ENCODE data around the gene HOXD11. TPM values are rescaled to one million over a fixed set of nuclear protein-coding genes. Genes with fewer than 3 reads are reported as not detected.

The HOXD11 gene
- total RNA-seq, 1 donor = not detected

DNA sequence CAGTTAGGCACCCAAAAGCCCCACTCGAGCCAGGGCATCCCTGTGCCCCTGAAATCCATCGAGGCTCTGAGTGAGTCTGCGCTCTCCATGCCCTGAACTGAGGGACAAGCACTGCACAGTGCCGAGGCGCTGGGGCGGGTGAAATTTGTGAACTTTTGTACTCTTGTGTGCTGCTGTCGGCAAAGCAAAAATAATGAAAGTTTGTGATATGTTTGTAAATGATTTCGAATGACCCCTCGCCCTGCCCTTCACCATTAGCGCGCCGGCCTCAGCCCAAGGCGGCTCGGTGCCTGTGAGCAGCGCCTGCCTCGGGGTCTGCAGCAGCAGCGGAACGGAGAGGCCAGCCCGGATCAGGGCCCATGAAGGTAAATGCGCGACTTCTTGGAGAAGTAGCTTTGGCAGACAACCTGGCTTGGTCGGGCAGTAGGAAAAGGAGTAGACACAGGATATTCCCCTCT lies 42.4 kb downstream of the HOXD11 start:
- no peak for DNase-seq (ENCODE audit: low read depth)
- H3K4me3 ChIP-seq (ENCODE audit: low read depth, low read length) = no peak overlapping the region
- TF ChIP-seq, protein P1, sequence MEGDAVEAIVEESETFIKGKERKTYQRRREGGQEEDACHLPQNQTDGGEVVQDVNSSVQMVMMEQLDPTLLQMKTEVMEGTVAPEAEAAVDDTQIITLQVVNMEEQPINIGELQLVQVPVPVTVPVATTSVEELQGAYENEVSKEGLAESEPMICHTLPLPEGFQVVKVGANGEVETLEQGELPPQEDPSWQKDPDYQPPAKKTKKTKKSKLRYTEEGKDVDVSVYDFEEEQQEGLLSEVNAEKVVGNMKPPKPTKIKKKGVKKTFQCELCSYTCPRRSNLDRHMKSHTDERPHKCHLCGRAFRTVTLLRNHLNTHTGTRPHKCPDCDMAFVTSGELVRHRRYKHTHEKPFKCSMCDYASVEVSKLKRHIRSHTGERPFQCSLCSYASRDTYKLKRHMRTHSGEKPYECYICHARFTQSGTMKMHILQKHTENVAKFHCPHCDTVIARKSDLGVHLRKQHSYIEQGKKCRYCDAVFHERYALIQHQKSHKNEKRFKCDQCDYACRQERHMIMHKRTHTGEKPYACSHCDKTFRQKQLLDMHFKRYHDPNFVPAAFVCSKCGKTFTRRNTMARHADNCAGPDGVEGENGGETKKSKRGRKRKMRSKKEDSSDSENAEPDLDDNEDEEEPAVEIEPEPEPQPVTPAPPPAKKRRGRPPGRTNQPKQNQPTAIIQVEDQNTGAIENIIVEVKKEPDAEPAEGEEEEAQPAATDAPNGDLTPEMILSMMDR (IDR thresholded peaks at IDR 0.05; ENCODE audit: insufficient read depth, low read length) = no peak

DNA sequence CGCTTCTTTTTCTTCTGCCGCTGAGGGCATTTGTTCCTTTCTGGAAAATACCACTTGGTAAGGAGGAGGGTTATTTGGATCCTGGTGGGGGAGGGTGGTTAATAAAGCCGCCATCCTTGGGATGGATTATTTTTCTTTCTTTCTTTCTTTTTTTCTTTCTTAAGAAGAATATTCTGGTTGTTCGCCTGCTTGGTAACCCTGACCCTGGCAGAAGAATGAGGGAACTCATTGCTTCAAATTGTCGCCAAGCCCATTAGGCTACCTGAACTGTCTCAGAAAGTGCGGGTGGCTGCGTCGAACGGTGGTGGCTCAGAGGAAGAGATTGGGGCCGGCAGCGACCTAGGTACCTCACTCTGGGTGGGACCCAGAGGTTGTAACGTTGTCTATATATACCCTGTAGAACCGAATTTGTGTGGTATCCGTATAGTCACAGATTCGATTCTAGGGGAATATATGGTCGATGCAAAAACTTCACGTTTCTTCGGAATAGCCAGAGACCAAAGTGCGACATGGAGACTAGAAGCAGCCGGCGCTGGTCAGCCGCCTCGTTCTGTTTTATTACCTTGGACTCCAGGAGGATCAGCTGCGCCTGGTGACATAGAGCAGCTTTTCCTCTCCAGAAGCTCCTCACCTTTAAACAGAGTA lies 43.0 kb downstream of the HOXD11 start:
- H3K4me3 ChIP-seq (ENCODE audit: low read depth, low read length) = no peak overlapping the region
- DNase-seq (ENCODE audit: low read depth) = no peak
- TF ChIP-seq, protein P1 (IDR thresholded peaks at IDR 0.05; ENCODE audit: insufficient read depth, low read length) = no peak

DNA sequence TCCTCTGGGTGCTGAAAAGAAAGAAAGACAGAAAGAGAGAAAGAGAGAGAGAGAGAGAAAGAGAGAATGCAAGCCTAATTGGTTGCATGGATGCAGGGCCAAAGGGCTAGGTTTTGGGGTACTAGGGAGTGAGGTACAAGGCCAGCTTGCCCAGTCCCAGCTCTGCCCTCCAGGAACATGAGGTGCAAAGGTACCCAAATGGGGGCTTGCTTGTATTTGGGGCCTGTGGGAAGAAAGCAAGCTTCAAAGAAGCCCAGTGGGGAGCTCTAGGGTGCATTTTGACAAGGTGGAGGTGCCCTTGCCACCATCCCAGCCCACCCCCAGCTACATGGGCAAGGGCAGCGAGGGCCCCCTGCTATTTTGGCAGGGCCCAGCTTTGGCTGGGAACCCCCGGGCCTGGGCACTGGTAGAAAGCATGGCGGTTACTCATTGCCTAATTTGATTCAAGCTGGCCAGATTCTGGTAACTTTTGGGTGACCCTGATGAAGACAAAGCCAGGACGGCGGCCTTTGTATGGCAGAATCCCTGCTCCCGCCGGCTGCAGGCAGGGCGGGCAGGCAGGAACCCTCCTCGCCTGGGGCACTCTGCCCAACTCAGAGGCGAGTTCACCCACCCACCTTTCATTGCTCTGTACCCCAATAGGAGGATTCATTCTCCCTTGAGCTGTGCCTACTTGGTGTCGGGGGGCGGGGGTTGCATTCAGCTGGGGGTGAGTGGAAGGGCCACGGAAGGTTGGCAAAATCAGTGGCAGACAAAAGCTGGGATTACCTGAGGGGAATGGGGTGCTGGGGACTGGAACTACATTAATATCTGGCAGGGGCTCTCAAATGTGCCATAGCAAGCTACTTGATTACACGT lies 43.7 kb downstream of the HOXD11 start:
- DNase-seq (ENCODE audit: low read depth) = no peak
- no peak overlapping the region for H3K4me3 ChIP-seq (ENCODE audit: low read depth, low read length)
- TF ChIP-seq, protein P1 (IDR thresholded peaks at IDR 0.05; ENCODE audit: insufficient read depth, low read length) = no peak

DNA sequence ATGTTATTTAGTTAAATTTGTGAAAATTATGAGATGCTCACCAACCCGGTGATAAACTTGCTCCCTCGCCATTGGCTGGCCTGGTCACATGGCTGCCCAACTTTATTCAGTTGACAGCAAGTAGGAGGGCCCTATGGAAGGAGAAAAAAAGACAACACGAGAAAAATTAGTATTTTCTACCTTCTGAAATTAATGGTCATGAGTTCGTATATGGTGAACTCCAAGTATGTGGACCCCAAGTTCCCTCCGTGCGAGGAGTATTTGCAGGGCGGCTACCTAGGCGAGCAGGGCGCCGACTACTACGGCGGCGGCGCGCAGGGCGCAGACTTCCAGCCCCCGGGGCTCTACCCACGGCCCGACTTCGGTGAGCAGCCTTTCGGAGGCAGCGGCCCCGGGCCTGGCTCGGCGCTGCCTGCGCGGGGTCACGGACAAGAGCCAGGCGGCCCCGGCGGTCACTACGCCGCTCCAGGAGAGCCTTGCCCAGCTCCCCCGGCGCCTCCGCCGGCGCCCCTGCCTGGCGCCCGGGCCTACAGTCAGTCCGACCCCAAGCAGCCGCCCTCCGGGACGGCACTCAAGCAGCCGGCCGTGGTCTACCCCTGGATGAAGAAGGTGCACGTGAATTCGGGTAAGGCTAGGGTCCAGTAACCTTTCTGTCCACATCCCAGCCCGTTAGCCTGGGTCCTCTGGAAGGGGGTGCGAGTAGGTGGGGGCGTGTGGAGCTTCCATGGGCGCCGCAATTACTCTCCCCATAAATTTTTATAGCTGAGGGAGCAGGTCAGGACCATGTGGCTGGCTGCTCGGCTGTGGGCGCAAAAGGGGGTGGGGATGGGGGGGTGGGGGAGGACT lies 44.6 kb downstream of the HOXD11 start, which contains the start of gene HOXD4:
TSS of gene HOXD4 (plus strand) at position 109 of the 846 bp plus-strand sequence. CDS start at position 193, 84 bp downstream.
- TF ChIP-seq, protein P1 (IDR thresholded peaks at IDR 0.05; ENCODE audit: insufficient read depth, low read length) = no peak
- DNase-seq (ENCODE audit: low read depth) = no peak
- H3K4me3 ChIP-seq (ENCODE audit: low read depth, low read length) = peak within 1 kb of the TSS; percentile 41

DNA sequence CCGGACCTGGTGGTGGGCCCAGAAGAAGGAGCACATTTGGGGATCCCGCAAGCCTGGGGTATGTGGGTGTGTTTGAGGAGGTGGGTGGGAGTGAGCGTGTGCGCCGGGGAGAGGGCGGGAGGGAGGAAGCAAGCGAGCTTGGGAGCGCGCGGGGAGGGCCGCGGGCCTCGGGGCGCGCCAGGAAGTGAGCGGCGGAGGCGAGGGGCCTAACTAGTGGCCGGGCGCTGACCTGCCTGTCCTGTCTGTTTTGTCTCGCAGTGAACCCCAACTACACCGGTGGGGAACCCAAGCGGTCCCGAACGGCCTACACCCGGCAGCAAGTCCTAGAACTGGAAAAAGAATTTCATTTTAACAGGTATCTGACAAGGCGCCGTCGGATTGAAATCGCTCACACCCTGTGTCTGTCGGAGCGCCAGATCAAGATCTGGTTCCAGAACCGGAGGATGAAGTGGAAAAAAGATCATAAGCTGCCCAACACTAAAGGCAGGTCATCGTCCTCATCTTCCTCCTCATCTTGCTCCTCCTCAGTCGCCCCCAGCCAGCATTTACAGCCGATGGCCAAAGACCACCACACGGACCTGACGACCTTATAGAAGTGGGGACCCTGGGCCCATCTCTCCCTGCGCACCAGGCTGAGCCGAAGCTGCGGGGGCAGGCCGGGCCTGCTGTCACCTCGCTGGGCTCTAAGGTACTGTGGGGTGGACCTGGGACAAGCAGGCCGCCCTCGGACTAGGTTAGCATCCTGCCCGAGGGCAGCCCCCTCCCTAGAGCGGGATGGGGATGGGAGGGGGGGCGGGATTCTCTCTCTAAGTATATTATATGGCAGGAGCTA lies 45.5 kb downstream of the HOXD11 start:
- no peak for DNase-seq (ENCODE audit: low read depth)
- peak overlapping the region; percentile 9 for H3K4me3 ChIP-seq (ENCODE audit: low read depth, low read length)
- TF ChIP-seq, protein P1 (IDR thresholded peaks at IDR 0.05; ENCODE audit: insufficient read depth, low read length) = no peak

All from fibroblast of the aortic adventitia (primary cell).